Measurements from ENCODE around the gene TSHZ2. TPM values are rescaled to one million over a fixed set of nuclear protein-coding genes. Genes with fewer than 3 reads are reported as not detected.
"Not testable (repeated sequence)": the region's sequence is repeated elsewhere in the genome, so short reads cannot be mapped to it uniquely, and the experiment has no call there.

TSHZ2 gene
- total RNA-seq, 1 donor: 3.6 TPM

GRCh38 chr20:52965819-52966218 lies 6.3 kb upstream of the TSHZ2 start:
- TF ChIP-seq CTCF (IDR thresholded peaks at IDR 0.05; ENCODE audit: extremely low read depth, low read depth, low read length): no peak
- H4K20me1 ChIP-seq (ENCODE audit: insufficient read depth, low read length): no peaks in the 10 kb centered on the region
- H3K4me1 ChIP-seq (ENCODE audit: insufficient read depth, low read length): no peaks in the 10 kb centered on the region

DNA sequence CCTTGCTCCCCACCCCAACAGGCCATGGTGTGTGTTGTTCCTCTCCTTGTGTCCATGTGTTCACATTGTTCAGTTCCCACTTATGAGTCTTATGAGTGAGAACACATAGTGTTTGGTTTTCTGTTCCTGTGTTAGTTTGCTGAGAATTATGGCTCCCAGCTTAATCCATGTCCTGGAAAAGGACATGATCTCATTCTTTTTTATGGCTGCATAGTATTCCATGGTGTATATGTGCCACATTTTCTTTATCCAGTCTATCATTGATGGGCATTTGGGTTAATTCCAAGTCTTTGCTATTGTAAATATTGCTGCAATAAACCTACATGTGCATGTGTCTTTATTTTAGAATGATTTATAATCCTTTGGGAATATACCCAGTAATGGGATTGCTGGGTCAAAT lies 5.6 kb upstream of the TSHZ2 start:
- H3K27me3 ChIP-seq (ENCODE audit: insufficient read depth, low read length); H3K4me2 ChIP-seq (ENCODE audit: insufficient read depth, low read length); H3K9me3 ChIP-seq (ENCODE audit: low read depth, low read length); H4K20me1 ChIP-seq (ENCODE audit: insufficient read depth, low read length); H3K27ac ChIP-seq (ENCODE audit: low read depth, low read length); H2AFZ ChIP-seq (ENCODE audit: low read length); H3K79me2 ChIP-seq (ENCODE audit: insufficient read depth, low read length); H3K4me1 ChIP-seq (ENCODE audit: insufficient read depth, low read length); H3K36me3 ChIP-seq (ENCODE audit: insufficient read depth, low read length); DNase-seq (ENCODE audit: insufficient read length, low spot score, missing footprints); H3K4me3 ChIP-seq (ENCODE audit: insufficient read depth, low read length): not testable (repeated sequence)

More at GRCh38 chr20:52965819-52966218, 6.3 kb upstream of the TSHZ2 start:
- H3K27me3 ChIP-seq (ENCODE audit: insufficient read depth, low read length): no peaks in the 10 kb centered on the region
- no peak overlapping the region for H3K4me2 ChIP-seq (ENCODE audit: insufficient read depth, low read length)
- no peak for DNase-seq (ENCODE audit: insufficient read length, low spot score, missing footprints)
- no peaks in the 10 kb centered on the region for H3K9me3 ChIP-seq (ENCODE audit: low read depth, low read length)
- no peak overlapping the region for H3K4me3 ChIP-seq (ENCODE audit: insufficient read depth, low read length)
- no peak overlapping the region for H3K27ac ChIP-seq (ENCODE audit: low read depth, low read length)
- no peaks in the 10 kb centered on the region for H3K79me2 ChIP-seq (ENCODE audit: insufficient read depth, low read length)
- H3K36me3 ChIP-seq (ENCODE audit: insufficient read depth, low read length): no peaks in the 10 kb centered on the region
- H2AFZ ChIP-seq (ENCODE audit: low read length): no peak overlapping the region

DNA sequence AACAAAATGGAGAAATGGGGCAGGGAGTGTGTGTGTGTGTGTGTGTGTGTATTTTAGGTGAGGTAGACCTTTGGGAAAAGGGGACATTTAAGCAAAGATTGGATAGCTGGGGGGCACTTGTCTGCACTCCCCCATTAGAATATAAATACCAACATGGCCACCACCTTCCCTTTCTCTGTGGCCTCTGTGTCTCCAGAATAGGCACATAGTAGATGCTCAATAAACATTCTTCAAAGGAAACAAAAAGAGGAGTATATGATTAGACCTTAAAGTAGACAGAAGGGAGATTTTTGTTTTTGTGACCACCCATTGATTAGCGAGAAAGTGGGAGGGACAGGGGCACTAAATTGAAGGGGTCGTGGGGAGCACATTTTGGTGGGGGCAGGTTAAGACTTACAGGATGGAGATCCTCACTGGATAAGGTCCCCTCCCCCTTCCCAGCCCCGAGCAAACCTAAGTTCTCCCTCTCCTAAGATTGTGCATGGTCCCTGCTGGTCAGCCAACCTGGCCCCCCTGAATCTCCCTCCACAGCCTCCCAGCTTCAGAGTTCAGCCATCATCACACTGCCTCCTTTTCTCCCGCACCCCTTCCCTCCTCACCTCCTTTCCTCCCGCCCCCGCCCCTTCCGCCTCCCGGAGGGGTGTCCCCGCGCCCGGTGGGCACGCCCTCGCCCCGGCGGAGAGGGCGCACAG lies 514 bp upstream of the TSHZ2 start:
- Histone ChIP-seq H3K4me2 (ENCODE audit: insufficient read depth, low read length) (no peak overlapping the region), H3K4me1 (ENCODE audit: insufficient read depth, low read length) (no peaks in the 10 kb centered on the region), H3K79me2 (ENCODE audit: insufficient read depth, low read length) (no peaks in the 10 kb centered on the region), H3K36me3 (ENCODE audit: insufficient read depth, low read length) (no peaks in the 10 kb centered on the region), H2AFZ (ENCODE audit: low read length) (no peak overlapping the region), H4K20me1 (ENCODE audit: insufficient read depth, low read length) (no peaks in the 10 kb centered on the region), H3K27ac (ENCODE audit: low read depth, low read length) (no peak overlapping the region), H3K4me3 (ENCODE audit: insufficient read depth, low read length) (peak overlapping the region; percentile 60), H3K9me3 (ENCODE audit: low read depth, low read length) (no peaks in the 10 kb centered on the region), H3K27me3 (ENCODE audit: insufficient read depth, low read length) (no peaks in the 10 kb centered on the region)
- TF ChIP-seq CTCF (IDR thresholded peaks at IDR 0.05; ENCODE audit: extremely low read depth, low read depth, low read length): no peak
- no peak for DNase-seq (ENCODE audit: insufficient read length, low spot score, missing footprints)

DNA sequence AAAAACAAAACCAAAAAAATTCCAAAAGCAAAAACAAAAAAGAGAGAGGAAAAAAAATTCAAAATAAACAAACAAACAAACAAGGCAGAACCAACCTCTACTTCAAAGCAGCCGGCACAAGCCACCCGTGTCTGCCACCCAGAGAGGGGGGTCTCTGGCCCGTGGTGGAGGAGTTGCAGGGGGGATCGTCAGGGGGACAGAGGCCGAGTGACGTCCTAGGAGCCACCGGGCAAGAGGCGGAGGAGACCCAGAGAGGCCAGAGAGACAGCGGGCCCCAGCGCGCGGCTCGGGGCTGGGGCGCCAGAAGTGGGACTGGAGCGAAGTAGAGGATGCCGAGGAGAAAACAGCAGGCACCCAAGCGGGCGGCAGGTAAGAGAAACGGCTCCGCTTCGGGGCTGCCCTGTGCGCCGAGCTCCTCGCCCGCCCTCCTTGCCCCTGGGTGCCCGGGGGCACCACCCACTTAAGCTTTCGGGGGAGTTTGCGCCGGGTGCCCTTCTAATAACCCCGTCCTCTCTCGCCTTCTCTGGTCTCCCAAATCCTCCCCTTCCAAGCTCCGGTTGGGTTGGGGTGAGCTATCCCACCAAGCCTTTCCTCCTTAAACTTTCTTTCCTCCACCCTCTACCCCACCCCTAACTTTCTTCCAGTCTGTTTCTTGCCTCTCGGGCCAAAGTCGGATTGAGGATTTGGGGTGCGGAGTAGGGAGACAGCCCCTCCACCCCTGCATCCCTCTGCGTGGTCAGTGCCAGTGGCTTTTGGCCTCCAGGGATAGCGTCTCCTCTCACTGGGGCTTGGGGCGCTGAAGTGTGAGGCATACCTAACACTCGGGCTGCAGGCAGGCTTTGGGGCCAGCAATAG lies 1.0 kb downstream of the TSHZ2 start:
- Histone ChIP-seq H3K27ac (ENCODE audit: low read depth, low read length) (no peak overlapping the region), H3K9me3 (ENCODE audit: low read depth, low read length) (no peaks in the 10 kb centered on the region), H3K36me3 (ENCODE audit: insufficient read depth, low read length) (no peaks in the 10 kb centered on the region), H3K27me3 (ENCODE audit: insufficient read depth, low read length) (no peaks in the 10 kb centered on the region), H2AFZ (ENCODE audit: low read length) (no peak overlapping the region), H3K4me2 (ENCODE audit: insufficient read depth, low read length) (peak overlapping the region; percentile 78), H3K79me2 (ENCODE audit: insufficient read depth, low read length) (no peaks in the 10 kb centered on the region), H4K20me1 (ENCODE audit: insufficient read depth, low read length) (no peaks in the 10 kb centered on the region), H3K4me1 (ENCODE audit: insufficient read depth, low read length) (no peaks in the 10 kb centered on the region), H3K4me3 (ENCODE audit: insufficient read depth, low read length) (peak overlapping the region; percentile 40)
- no peak for DNase-seq (ENCODE audit: insufficient read length, low spot score, missing footprints)
- no peak for TF ChIP-seq CTCF (IDR thresholded peaks at IDR 0.05; ENCODE audit: extremely low read depth, low read depth, low read length)
